DND-41 (cell line): ENCODE measurements around the gene ACAD9.
"Not testable (repeated sequence)": the region's sequence is repeated elsewhere in the genome, so short reads cannot be mapped to it uniquely, and the experiment has no call there.

Source experiments
- CTCF ChIP-seq: IDR thresholded peaks from 2 replicates; pipeline ENCODE4 v1.5.1; 2012; ENCODE audit warnings: borderline replicate concordance, low read length, moderate library complexity, mild to moderate bottlenecking; ENCODE audit not compliant: poor library complexity, severe bottlenecking; ENCODE audit errors: extremely low read depth
- EZH2 ChIP-seq: IDR thresholded peaks from 3 replicates; pipeline ENCODE4 v1.6.1; 2012; ENCODE audit warnings: borderline replicate concordance, low read depth, mild to moderate bottlenecking, moderate library complexity, low read length, inconsistent platforms; ENCODE audit not compliant: severe bottlenecking

DNA sequence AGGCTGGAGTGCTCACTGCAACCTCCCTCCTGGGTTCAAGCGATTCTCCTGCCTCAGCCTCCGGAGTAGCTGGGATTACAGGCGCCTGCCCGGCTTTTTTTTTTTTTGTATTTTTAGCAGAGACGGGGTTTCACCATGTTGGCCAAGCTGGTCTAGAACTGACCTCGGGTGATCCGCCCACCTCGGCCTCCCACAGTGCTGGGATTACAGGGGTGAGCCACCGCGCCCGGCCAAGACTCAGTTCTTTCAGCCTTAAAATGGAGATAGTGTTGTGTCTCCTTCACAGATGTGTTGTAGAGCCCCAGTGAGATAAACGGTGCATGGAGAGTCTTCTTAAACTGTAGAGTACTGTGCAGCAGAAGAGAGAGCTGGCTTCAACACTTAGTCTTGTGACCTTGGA is 1.0 kb downstream of the ACAD9 start:
- not testable (repeated sequence) for TF ChIP-seq EZH2, CTCF
